GM21515 (cell line): ENCODE results near the gene C4BPA.

Experiments used
- ATAC-seq: cut with Tn5 transposase; IDR thresholded peaks from one replicate; pipeline ENCODE4 v1.9.1; 2021; ENCODE audit not compliant: unreplicated experiment

Gene C4BPA

DNA sequence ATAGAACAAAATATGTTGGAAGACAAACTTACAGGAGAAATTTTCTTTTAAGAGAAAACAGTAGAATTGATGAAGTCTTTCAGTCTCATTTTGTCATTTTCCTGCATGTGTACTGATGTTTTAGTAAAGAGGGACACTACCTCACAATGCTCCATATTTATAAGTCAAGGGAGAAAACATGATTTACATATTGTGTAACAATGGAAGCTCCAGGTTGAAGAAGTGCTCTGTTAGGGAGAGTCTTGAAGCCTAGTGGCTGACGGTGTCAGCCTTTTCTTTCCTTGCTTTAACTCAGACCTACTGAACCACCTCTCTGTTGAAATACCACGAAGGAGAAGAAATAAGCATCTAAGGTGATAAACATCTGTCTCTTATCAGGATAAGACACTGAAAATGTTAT, 75.0 kb downstream of the C4BPA start:
- ATAC-seq = no peak

DNA sequence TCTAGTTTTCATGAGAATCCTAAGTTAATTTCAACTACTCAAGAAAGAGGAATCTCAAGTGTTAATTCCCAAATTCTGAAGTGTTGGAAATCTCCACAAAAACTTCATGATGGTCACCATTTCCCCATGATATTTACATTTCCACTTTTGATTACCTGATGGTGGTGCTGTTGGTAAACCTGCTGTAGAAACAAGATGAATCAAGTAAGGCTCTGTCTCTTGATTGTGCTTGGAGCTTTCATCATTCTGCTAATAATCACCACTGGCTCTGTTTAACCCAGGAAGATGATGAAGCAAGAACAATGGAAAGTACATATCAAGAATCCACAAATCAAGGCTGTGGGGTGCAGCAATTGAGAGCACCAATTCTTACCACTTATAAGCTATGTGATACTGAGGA, 77.8 kb downstream of the C4BPA start:
- no peak for ATAC-seq

DNA sequence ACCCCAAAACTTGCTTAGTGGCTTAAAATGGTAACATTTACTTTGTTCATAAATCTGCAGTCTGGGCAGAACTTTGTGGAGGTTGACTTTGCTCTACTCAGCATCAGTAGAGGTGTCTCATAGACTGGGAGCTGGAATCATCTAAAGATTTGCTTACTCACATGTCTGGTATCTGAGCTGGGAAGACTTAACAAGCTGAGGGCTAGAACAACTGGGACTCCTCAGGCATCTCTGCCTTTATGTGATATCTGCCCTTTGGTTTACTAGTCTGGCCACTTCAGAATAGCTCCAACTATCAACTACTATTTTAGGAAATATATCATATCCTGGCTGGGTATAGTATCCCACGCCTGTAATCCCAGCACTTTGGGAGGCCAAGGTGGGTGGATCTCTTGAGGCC, 82.5 kb downstream of the C4BPA start:
- no peak for ATAC-seq

DNA sequence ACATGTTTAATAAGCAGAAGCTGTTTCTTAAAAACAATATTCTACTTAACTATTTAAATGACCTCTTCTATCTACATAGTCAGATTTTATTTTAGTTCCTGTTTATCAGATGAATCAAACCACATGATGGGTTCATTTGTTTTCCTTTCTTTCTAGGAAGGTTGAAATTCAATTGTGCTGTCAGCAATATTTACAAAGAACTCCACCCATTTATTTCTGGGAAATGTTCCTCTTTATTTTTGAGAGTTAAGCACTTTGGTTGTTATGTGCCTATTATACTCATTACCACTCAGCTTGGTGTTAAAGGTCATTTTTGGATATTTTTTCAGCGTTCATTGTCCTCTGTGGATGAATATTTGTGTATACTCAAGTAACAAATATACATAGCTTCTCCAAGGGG, 84.9 kb downstream of the C4BPA start:
- no peak for ATAC-seq

DNA sequence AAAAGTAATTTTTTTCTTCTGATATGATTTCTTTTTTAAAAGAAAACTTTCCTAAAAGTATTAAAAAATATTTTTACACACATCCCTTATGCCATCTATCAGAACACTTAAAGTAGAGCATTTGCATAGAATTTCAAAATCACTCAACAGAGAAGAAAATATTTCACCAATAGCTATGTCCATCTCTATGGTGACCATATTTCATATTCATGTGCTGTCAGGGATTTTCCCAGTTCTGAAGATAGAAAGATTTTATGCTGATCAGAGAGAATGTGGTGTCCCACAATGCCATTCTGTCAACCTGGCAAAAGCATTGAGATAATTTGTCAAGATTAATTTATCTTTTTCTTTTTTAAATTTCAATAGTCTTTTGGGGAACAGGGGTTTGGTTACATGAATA, 87.0 kb downstream of the C4BPA start:
- no peak for ATAC-seq

DNA sequence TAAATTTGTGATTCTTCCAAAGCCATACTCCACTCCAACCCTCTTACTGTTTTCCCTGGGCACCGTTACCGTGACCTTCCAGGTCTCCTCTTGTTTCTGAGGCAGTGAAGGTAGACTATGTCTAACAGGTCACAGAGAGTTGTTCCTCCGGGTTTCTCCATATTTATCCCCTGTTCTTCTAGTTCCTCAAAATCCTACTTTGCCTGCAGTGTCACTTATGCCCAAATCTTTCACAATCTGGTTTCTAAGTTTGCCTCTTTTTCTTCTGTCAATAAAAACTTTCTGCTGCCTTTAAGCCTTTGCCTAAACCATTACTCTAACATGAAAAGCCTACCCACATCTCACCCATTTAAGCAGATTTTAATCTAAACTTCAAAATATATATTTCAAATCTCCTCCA, 87.7 kb downstream of the C4BPA start:
- ATAC-seq = no peak

DNA sequence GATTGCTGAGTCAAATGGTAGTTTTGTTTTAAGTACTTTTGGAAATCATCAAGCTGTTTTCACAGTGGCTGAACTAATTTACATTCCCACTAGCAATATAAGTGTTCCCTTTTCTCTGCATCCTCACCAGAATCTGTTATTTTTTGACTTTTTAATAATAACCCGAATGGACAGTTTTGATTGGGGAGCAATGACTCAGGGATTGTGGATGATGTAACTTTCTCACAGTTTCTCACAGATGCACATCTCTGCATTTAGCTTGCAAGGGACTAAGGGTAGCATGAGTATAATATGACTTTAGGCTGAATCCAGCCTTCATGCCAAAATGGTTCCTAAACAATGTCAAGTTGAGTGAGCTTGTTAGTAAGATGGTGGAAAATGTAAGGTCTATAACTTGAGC, 90.2 kb downstream of the C4BPA start:
- ATAC-seq = no peak
